Peyer's patch (tissue), 4 donors: ENCODE results near the gene SLC39A11. TPM values are rescaled to one million over a fixed set of nuclear protein-coding genes. Genes with fewer than 3 reads are reported as not detected.
"Not testable (repeated sequence)": the region's sequence is repeated elsewhere in the genome, so short reads cannot be mapped to it uniquely, and the experiment has no call there.

ENCODE experiments used
- DNase-seq, 3 donors: peaks; one replicate each; pipeline ENCODE4 v3.0.0-alpha.2; 2017 to 2019
- H3K27ac ChIP-seq, 4 donors: fragments of 200-600 bp; sonication (generic); one replicate each; pipeline ENCODE4 v1.5.1; 2016 to 2019
- H3K27me3 ChIP-seq, 2 donors: fragments of 200-600 bp; sonication (generic); one replicate each; pipeline ENCODE4 v1.5.1; 2019
- H3K36me3 ChIP-seq, 3 donors: fragments of 200-600 bp; sonication (generic); one replicate each; pipeline ENCODE4 v1.5.1; 2016 to 2019
- H3K4me1 ChIP-seq, 4 donors: fragments of 200-600 bp; sonication (generic); one replicate each; pipeline ENCODE4 v1.5.1; 2016 to 2019
- H3K4me3 ChIP-seq, 4 donors: fragments of 200-600 bp; sonication (generic); 1 replicate in 3 of 4; 2 replicates in 1 of 4; pipeline ENCODE4 v1.5.1; 2016 to 2019; ENCODE audit warnings: mild to moderate bottlenecking in 1 of 4
- H3K9me3 ChIP-seq, 4 donors: fragments of 200-600 bp; sonication (generic); one replicate each; pipeline ENCODE4 v1.5.1; 2016 to 2019; ENCODE audit warnings: mild to moderate bottlenecking in 1 of 4
- CTCF ChIP-seq, 6 experiments: fragments of 450-650 bp in 4 of 6; fragments of 200-600 bp in 2 of 6; sonication (generic) in 1 of 6; IDR thresholded peaks; one replicate each; pipeline ENCODE4 v1.5.1; 2017 to 2019; ENCODE audit warnings: antibody characterized with exemption in 6 of 6, mild to moderate bottlenecking in 3 of 6, moderate library complexity in 1 of 6
- POLR2A ChIP-seq, 2 donors: fragments of 450-650 bp; IDR thresholded peaks; one replicate each; pipeline ENCODE4 v1.5.1; 2017; ENCODE audit warnings: antibody characterized with exemption in 2 of 2, mild to moderate bottlenecking in 2 of 2, moderate library complexity in 2 of 2
- total RNA-seq, 4 donors: library from RNA; depleted of rRNA; stranded (reverse); fragments of >200 nt; gene quantifications; one replicate each; pipeline ENCODE4 v1.1.0, GENCODE V29; 2016

The SLC39A11 gene
- total RNA-seq, 4 donors from 2014 or later, result 39.9 to 91.6 (median 45.7) TPM

- Histone ChIP-seq H3K4me1 (no peaks in the 10 kb centered on the region), H3K27me3 (no peaks in the 10 kb centered on the region), H3K27ac (no peak overlapping the region), H3K9me3 (peaks cover 0 to 3% (median 0%) of the 10 kb centered on the region in 4 donors), H3K36me3 (no peaks in the 10 kb centered on the region), H3K4me3 (no peak overlapping the region)
- TF ChIP-seq POLR2A (IDR thresholded peaks at IDR 0.05) (no peak), CTCF (IDR thresholded peaks at IDR 0.05) (no peak)
- DNase-seq, result no peak
Observed at GRCh38 chr17:72711521-72712310, 380.8 kb downstream of the SLC39A11 start.

- Histone ChIP-seq H3K27me3 (no peaks in the 10 kb centered on the region), H3K9me3 (peaks cover 0 to 3% (median 0%) of the 10 kb centered on the region in 4 donors), H3K4me1 (no peaks in the 10 kb centered on the region), H3K36me3 (no peaks in the 10 kb centered on the region), H3K4me3 (no peak overlapping the region), H3K27ac (no peak overlapping the region)
- DNase-seq, result no peak
- no peak for TF ChIP-seq POLR2A (IDR thresholded peaks at IDR 0.05)
- no peak for TF ChIP-seq CTCF (IDR thresholded peaks at IDR 0.05)
Observed at GRCh38 chr17:72710834-72711233, 381.7 kb downstream of the SLC39A11 start.

GRCh38 chr17:72710202-72710601 lies 382.3 kb downstream of the SLC39A11 start:
- Histone ChIP-seq H3K27ac (no peak overlapping the region), H3K36me3 (no peaks in the 10 kb centered on the region), H3K4me3 (no peak overlapping the region), H3K4me1 (no peaks in the 10 kb centered on the region), H3K27me3 (no peaks in the 10 kb centered on the region), H3K9me3 (peaks cover 0 to 3% (median 0%) of the 10 kb centered on the region in 4 donors)
- no peak for TF ChIP-seq POLR2A (IDR thresholded peaks at IDR 0.05)
- TF ChIP-seq CTCF (IDR thresholded peaks at IDR 0.05), result no peak
- DNase-seq, result no peak

GRCh38 chr17:72708682-72709081 lies 383.8 kb downstream of the SLC39A11 start:
- not testable (repeated sequence) for H3K4me3 ChIP-seq, H3K27ac ChIP-seq, DNase-seq

GRCh38 chr17:72707881-72708280 lies 384.6 kb downstream of the SLC39A11 start:
- Histone ChIP-seq H3K27ac (no peak overlapping the region), H3K9me3 (peaks cover 0 to 3% (median 0%) of the 10 kb centered on the region in 4 donors), H3K4me3 (no peak overlapping the region), H3K36me3 (no peaks in the 10 kb centered on the region), H3K4me1 (no peaks in the 10 kb centered on the region), H3K27me3 (no peaks in the 10 kb centered on the region)
- no peak for DNase-seq
- no peak for TF ChIP-seq POLR2A (IDR thresholded peaks at IDR 0.05)
- TF ChIP-seq CTCF (IDR thresholded peaks at IDR 0.05), result no peak

More at GRCh38 chr17:72708682-72709081, 383.8 kb downstream of the SLC39A11 start:
- H3K9me3 ChIP-seq, H3K36me3 ChIP-seq, H3K4me1 ChIP-seq, H3K27me3 ChIP-seq: not testable (repeated sequence)

- Histone ChIP-seq H3K27me3 (no peaks in the 10 kb centered on the region), H3K4me3 (no peak overlapping the region), H3K9me3 (peaks cover 0 to 3% (median 0%) of the 10 kb centered on the region in 4 donors), H3K36me3 (no peaks in the 10 kb centered on the region), H3K4me1 (no peaks in the 10 kb centered on the region), H3K27ac (no peak overlapping the region)
- DNase-seq, result no peak
- no peak for TF ChIP-seq CTCF (IDR thresholded peaks at IDR 0.05)
- no peak for TF ChIP-seq POLR2A (IDR thresholded peaks at IDR 0.05)
Observed at GRCh38 chr17:72706396-72706981, 386.0 kb downstream of the SLC39A11 start.
